NCI-H69 (cell line): Measurements from ENCODE around the gene CCDC137.

Experiments used
- DNase-seq: peaks from one replicate; lab custom pipeline; 2025; lab: John Stamatoyannopoulos, UW

Gene CCDC137

GRCh38 chr17:81650951-81651350, 15.6 kb upstream of the CCDC137 start:
- no peak for DNase-seq

- DNase-seq: peak; percentile 57
Observed at GRCh38 chr17:81651692-81652091, 14.8 kb upstream of the CCDC137 start.

- DNase-seq: no peak
Observed at GRCh38 chr17:81652906-81653771, 13.4 kb upstream of the CCDC137 start.

- DNase-seq: no peak
Observed at GRCh38 chr17:81655378-81656117, 11.0 kb upstream of the CCDC137 start.

- no peak for DNase-seq
Observed at GRCh38 chr17:81656118-81656743, 10.3 kb upstream of the CCDC137 start, which contains the start of gene PDE6G. TSS of gene PDE6G (minus strand) at chr17:81656542. CDS start at chr17:81653305, 3,237 bp downstream.

- no peak for DNase-seq
Observed at GRCh38 chr17:81656835-81657234, 9.7 kb upstream of the CCDC137 start.

- DNase-seq: no peak
Observed at GRCh38 chr17:81659038-81659437, 7.5 kb upstream of the CCDC137 start.

GRCh38 chr17:81660441-81660840, 6.1 kb upstream of the CCDC137 start:
- no peak for DNase-seq

- DNase-seq: no peak
Observed at GRCh38 chr17:81662002-81662401, 4.5 kb upstream of the CCDC137 start.

- DNase-seq: no peak
Observed at GRCh38 chr17:81664051-81664470, 2.5 kb upstream of the CCDC137 start.

GRCh38 chr17:81665205-81666091, 1.1 kb upstream of the CCDC137 start:
- peak; percentile 49 for DNase-seq

- DNase-seq: peak; percentile 64
Observed at GRCh38 chr17:81666092-81666341, 520 bp upstream of the CCDC137 start.

- no peak for DNase-seq
Observed at GRCh38 chr17:81667754-81668153, 1.2 kb downstream of the CCDC137 start.

GRCh38 chr17:81672504-81672903, 6.0 kb downstream of the CCDC137 start:
- DNase-seq: no peak

- DNase-seq: no peak
Observed at GRCh38 chr17:81672954-81673353, 6.4 kb downstream of the CCDC137 start.

GRCh38 chr17:81673561-81674258, 7.2 kb downstream of the CCDC137 start:
- no peak for DNase-seq

GRCh38 chr17:81675515-81676221, 9.1 kb downstream of the CCDC137 start:
- DNase-seq: peak; percentile 62

- DNase-seq: no peak
Observed at GRCh38 chr17:81676906-81677305, 10.4 kb downstream of the CCDC137 start.

GRCh38 chr17:81680150-81680549, 13.6 kb downstream of the CCDC137 start:
- no peak for DNase-seq

- DNase-seq: peak; percentile 89
Observed at GRCh38 chr17:81681672-81682071, 15.1 kb downstream of the CCDC137 start.
